ENCODE results near the gene EGFL8. TPM values are rescaled to one million over a fixed set of nuclear protein-coding genes. Genes with fewer than 3 reads are reported as not detected.

Gene EGFL8
- total and polyA plus RNA-seq, 2 of the 8 experiments (the other 6 are each of a cell fraction or from before 2014, with no cell fraction given), result 5.0 to 9.2 TPM

- no peak overlapping the region for H3K27ac ChIP-seq (ENCODE audit: low read depth, low read length)
- no peak overlapping the region for H3K14ac ChIP-seq (ENCODE audit: insufficient read length)
- ChIA-PET CTCF (ENCODE audit: partially characterized antibody) (interaction anchor here (0.9 kb wide), 1 partner anchor 71 kb away, joined by 3 read pairs; no protein-coding TSS in a partner anchor), POLR2A (ENCODE audit: partially characterized antibody) (no interaction called here)
- H3K18ac ChIP-seq (ENCODE audit: extremely low read depth, low read length), result no peak overlapping the region
- no peak overlapping the region for H4K8ac ChIP-seq (ENCODE audit: extremely low read depth, insufficient read depth, low read length)
- no peak overlapping the region for H2BK12ac ChIP-seq (ENCODE audit: low read depth, low read length)
- H3K4me3 ChIP-seq (ENCODE audit: extremely low read depth in 1 of 4, insufficient read depth in 2 of 4, low read depth in 3 of 4, low read length in 4 of 4), result no peak overlapping the region
- no peak overlapping the region for H3K4me2 ChIP-seq (ENCODE audit: insufficient read depth in 1 of 2, low read depth in 2 of 2, low read length in 2 of 2)
- H2BK20ac ChIP-seq (ENCODE audit: low read length), result no peak overlapping the region
- no peak overlapping the region for H2BK120ac ChIP-seq (replicated peaks; ENCODE audit: low read depth, low read length)
- FAIRE-seq (no peak), DNase-seq (ENCODE audit: low read depth in 1 of 2, low spot score in 2 of 2) (no peak)
- no peaks in the 10 kb centered on the region for H3K79me2 ChIP-seq (ENCODE audit: control insufficient read depth in 1 of 2, insufficient read depth in 2 of 2, low read length in 2 of 2)
- no peaks in the 10 kb centered on the region for H3K36me3 ChIP-seq (ENCODE audit: control insufficient read depth in 2 of 4, insufficient read depth in 4 of 4, low read length in 3 of 4)
- no peak for TF ChIP-seq SRF (IDR thresholded peaks at IDR 0.05; ENCODE audit: low read depth, low read length)
- no peak for TF ChIP-seq CBX5 (IDR thresholded peaks at IDR 0.05; ENCODE audit: low read depth, low read length)
- no peak for TF ChIP-seq EP300 (IDR thresholded peaks at IDR 0.05; ENCODE audit: borderline replicate concordance in 1 of 2, low read depth in 2 of 2, low read length in 2 of 2)
- TF ChIP-seq SAP30 (IDR thresholded peaks at IDR 0.05; ENCODE audit: insufficient read depth, insufficient replicate concordance, low read length), result no peak
- TF ChIP-seq HDAC6 (IDR thresholded peaks at IDR 0.05; ENCODE audit: low read depth, low read length), result no peak
- no peak overlapping the region for H3K56ac ChIP-seq (replicated peaks; ENCODE audit: insufficient read length, low read depth, low read length)
- H2BK15ac ChIP-seq (ENCODE audit: low read length), result no peak overlapping the region
- H2AFZ ChIP-seq (ENCODE audit: low read length), result no peak overlapping the region
- H4K20me1 ChIP-seq (replicated peaks in 1 of 2; ENCODE audit: control insufficient read depth in 1 of 2, insufficient read depth in 2 of 2, low read length in 2 of 2), result no peaks in the 10 kb centered on the region
- H3K4me1 ChIP-seq (replicated peaks in 1 of 4; ENCODE audit: control insufficient read depth in 3 of 4, insufficient read depth in 4 of 4, low read length in 3 of 4), result no peaks in the 10 kb centered on the region
- no peaks in the 10 kb centered on the region for H3K9me3 ChIP-seq (ENCODE audit: insufficient read depth in 2 of 2, low read depth in 1 of 2, low read length in 1 of 2)
- H4K5ac ChIP-seq (ENCODE audit: insufficient read length, low read depth, low read length), result no peak overlapping the region
- no peak overlapping the region for H3K4ac ChIP-seq (replicated peaks; ENCODE audit: insufficient read length, low read depth, low read length)
- no peak overlapping the region for H2BK5ac ChIP-seq (ENCODE audit: low read depth, low read length)
- no peak overlapping the region for H3K9ac ChIP-seq (replicated peaks in 1 of 4; ENCODE audit: extremely low read depth in 1 of 4, low read depth in 3 of 4, low read length in 3 of 4)
- H2AK5ac ChIP-seq (ENCODE audit: low read depth, low read length), result no peak overlapping the region
- WGBS, 2 experiments (ENCODE audit: extremely low coverage in 1 of 2, insufficient coverage in 1 of 2, insufficient read length in 1 of 2, insufficient replicate concordance in 2 of 2, low coverage in 1 of 2, low lambda C conversion rate in 2 of 2, missing lambda C conversion rate in 1 of 2), result 85% methylated on average over 3 of the region's 3 CpGs; no CpG with 5 or more reads in 1 of the 2 experiments
- H3K23me2 ChIP-seq (ENCODE audit: low read depth, low read length), result no peaks in the 10 kb centered on the region; the same call in 1 of the 2 replicates
- H4K91ac ChIP-seq (replicated peaks; ENCODE audit: insufficient read length, low read length), result no peak overlapping the region
- H3K79me1 ChIP-seq (ENCODE audit: low read depth, low read length), result no peaks in the 10 kb centered on the region; the same call in 1 of the 2 replicates
- no peaks in the 10 kb centered on the region for H3K27me3 ChIP-seq (replicated peaks in 1 of 4; ENCODE audit: control insufficient read depth in 3 of 4, extremely low read depth in 1 of 4, insufficient read depth in 3 of 4, low read length in 3 of 4)
- no peak overlapping the region for H3K23ac ChIP-seq (ENCODE audit: insufficient read length)
These were observed 49.7 kb downstream of the EGFL8 start for GRCh38 chr6:32214126-32214525.

Measured in H1 (cell line).